SU-DHL-6 (cell line): Measurements from ENCODE around the gene TMIGD1.

Experiments
- CTCF ChIP-seq: fragments of 200-600 bp; sonication (generic); IDR thresholded peaks from one replicate; pipeline ENCODE4 v1.5.1; 2017; ENCODE audit warnings: antibody characterized with exemption, mild to moderate bottlenecking, low read length, moderate library complexity; ENCODE audit not compliant: insufficient read depth, poor library complexity, severe bottlenecking
- EZH2phosphoT487 ChIP-seq: fragments of 200-600 bp; sonication (generic), shearing (Covaris generic); conservative IDR thresholded peaks from 2 replicates; pipeline ENCODE4 v1.6.1; 2018; ENCODE audit warnings: mild to moderate bottlenecking, antibody characterized with exemption, low read length, moderate library complexity, mixed read lengths

GRCh38 chr17:30380643-30381339 lies 46.9 kb upstream of the TMIGD1 start:
- no peak for TF ChIP-seq CTCF
- no peak for TF ChIP-seq EZH2phosphoT487
